Breast epithelium (tissue), 4 donors: ENCODE results near the gene SHISA5. TPM values are rescaled to one million over a fixed set of nuclear protein-coding genes. Genes with fewer than 3 reads are reported as not detected.

Source experiments
- DNase-seq, 2 donors: peaks; one replicate each; pipeline ENCODE4 v3.0.0-alpha.2; 2019; ENCODE audit warnings: low spot score in 2 of 2
- H3K27ac ChIP-seq, 2 donors: fragments of 200-600 bp; sonication (generic) in 1 of 2; one replicate each; pipeline ENCODE4 v1.5.1; 2016 to 2019; ENCODE audit warnings: mild to moderate bottlenecking in 1 of 2
- H3K27me3 ChIP-seq, 2 donors: fragments of 200-600 bp; sonication (generic) in 1 of 2; one replicate each; pipeline versions ENCODE4 v1.5.1 to v1.6.0; 2017 to 2019; ENCODE audit warnings: control low read depth in 1 of 2, mild to moderate bottlenecking in 1 of 2
- H3K36me3 ChIP-seq: fragments of 200-600 bp; one replicate; pipeline ENCODE4 v1.5.1; 2019
- H3K4me1 ChIP-seq, 2 donors: fragments of 200-600 bp; sonication (generic); one replicate each; pipeline ENCODE4 v1.5.1; 2016 to 2019; ENCODE audit warnings: control low read depth in 1 of 2
- H3K4me3 ChIP-seq, 3 donors: fragments of 200-600 bp; sonication (generic); 1 replicate in 2 of 3; 2 replicates in 1 of 3; pipeline ENCODE4 v1.5.1; 2016 to 2019; ENCODE audit warnings: mild to moderate bottlenecking in 3 of 3, moderate library complexity in 2 of 3
- H3K9me3 ChIP-seq, 2 donors: fragments of 200-600 bp; sonication (generic) in 1 of 2; one replicate each; pipeline ENCODE4 v1.5.1; 2016 to 2019; ENCODE audit warnings: control low read depth in 1 of 2
- POLR2A ChIP-seq: fragments of 450-650 bp; IDR thresholded peaks from one replicate; pipeline ENCODE4 v1.6.1; 2016; ENCODE audit warnings: antibody characterized with exemption, mild to moderate bottlenecking, moderate library complexity
- POLR2AphosphoS5 ChIP-seq, 3 donors: sonication (generic); formaldehyde crosslinking; IDR thresholded peaks; one replicate each; pipeline ENCODE4 v1.6.1; 2017; ENCODE audit warnings: antibody characterized with exemption in 3 of 3
- intact Hi-C: fragments of 100-400 bp; cut with DNase I; formaldehyde crosslinking; loops from one replicate; pipeline ENCODE4 v1.15.1; 2023; ENCODE audit warnings: low total_unique reads
- total RNA-seq, 3 donors: library from RNA; depleted of rRNA; stranded (reverse); fragments of >200 nt; gene quantifications; one replicate each; pipeline ENCODE4 v1.1.0, GENCODE V29; 2016
- TF ChIP-seq, protein P1 (sequence below), 3 donors: fragments of 450-650 bp; IDR thresholded peaks; one replicate each; pipeline ENCODE4 v1.5.1; 2016 to 2017; ENCODE audit warnings: antibody characterized with exemption in 3 of 3, mild to moderate bottlenecking in 3 of 3, moderate library complexity in 3 of 3

Gene SHISA5
- total RNA-seq, 3 donors from 2014 or later: 65.6 to 90.1 (median 77.0) TPM

DNA sequence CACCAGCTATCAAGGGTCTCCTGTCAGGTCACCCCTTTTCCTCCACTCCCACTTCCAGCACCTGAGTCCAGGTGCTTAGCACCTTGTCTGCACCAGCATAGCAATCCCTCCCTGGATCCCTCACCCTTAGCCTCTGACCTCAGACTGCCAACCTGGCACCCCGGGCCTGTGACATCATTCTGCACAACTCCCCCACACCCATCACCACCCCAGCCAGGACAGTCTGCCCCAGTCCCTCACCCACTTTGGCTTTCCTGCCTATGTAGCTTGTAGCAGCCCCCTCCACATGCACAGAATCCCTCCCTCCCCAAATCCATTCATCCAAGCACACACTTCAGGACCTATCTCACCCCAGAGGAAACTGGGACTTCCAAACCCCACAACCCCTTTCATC lies 73.3 kb downstream of the SHISA5 start:
- intact Hi-C loops: no loop called here
- H3K4me3 ChIP-seq: peak overlapping the region in 2 of 3 donors; percentile 73 to 95
- H3K27me3 ChIP-seq: no peaks in the 10 kb centered on the region
- no peak for TF ChIP-seq POLR2A
- TF ChIP-seq POLR2AphosphoS5 (IDR thresholded peaks at IDR 0.05): no peak
- TF ChIP-seq, protein P1, sequence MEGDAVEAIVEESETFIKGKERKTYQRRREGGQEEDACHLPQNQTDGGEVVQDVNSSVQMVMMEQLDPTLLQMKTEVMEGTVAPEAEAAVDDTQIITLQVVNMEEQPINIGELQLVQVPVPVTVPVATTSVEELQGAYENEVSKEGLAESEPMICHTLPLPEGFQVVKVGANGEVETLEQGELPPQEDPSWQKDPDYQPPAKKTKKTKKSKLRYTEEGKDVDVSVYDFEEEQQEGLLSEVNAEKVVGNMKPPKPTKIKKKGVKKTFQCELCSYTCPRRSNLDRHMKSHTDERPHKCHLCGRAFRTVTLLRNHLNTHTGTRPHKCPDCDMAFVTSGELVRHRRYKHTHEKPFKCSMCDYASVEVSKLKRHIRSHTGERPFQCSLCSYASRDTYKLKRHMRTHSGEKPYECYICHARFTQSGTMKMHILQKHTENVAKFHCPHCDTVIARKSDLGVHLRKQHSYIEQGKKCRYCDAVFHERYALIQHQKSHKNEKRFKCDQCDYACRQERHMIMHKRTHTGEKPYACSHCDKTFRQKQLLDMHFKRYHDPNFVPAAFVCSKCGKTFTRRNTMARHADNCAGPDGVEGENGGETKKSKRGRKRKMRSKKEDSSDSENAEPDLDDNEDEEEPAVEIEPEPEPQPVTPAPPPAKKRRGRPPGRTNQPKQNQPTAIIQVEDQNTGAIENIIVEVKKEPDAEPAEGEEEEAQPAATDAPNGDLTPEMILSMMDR (IDR thresholded peaks at IDR 0.05): no peak
- peak overlapping the region; percentile 96 for H3K27ac ChIP-seq
- H3K36me3 ChIP-seq: no peaks in the 10 kb centered on the region
- H3K4me1 ChIP-seq: peaks cover 12 to 24% of the 10 kb centered on the region in 2 donors
- DNase-seq: no peak
- H3K9me3 ChIP-seq: no peaks in the 10 kb centered on the region

DNA sequence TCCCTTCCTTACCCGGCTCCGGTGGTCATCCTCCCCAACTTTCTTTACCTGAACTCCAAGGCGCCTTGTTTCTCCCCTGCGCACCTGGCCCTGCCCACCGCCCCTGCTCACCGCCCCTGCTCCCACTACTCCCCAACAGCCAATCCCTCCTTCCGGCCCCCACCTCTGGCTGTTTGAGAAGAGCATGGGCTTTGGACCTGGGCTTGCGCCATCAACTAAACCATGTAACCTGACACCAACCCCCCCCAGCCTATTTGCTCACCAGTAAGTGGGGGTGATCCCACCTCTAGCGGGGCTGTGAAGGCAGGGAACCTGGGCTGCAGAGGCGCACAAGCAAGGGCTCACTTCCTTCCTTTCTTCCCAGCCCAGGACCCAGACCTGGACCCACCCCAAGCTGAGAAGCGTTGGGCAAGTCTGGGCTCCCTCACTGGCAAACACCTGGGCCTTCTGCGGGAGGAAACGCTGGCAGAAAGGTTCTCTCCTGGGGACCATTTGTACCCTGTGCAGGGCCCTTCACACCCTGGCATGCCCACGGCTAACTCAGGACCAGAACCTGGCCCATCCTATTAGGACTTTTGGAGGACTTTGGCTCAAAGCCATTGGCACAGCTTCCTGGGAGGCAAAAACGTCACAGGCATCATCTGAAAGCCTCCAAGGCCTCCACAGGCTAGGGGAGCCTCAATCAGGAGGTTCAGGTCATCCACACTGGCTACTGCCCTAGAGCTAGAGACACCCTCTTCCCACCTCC lies 73.8 kb downstream of the SHISA5 start, which contains the start of gene PLXNB1:
PLXNB1 (minus strand) TSS at position 127 of the 748 bp plus-strand sequence. CDS start 5,475 bp downstream, outside the sequence.
- intact Hi-C loops: no loop called here
- Histone ChIP-seq H3K36me3 (no peaks in the 10 kb centered on the region), H3K4me3 (peak within 1 kb of the TSS; percentile 73 to 95 (median 88)), H3K9me3 (no peaks in the 10 kb centered on the region), H3K4me1 (peaks cover 12 to 29% of the 10 kb centered on the region in 2 donors), H3K27me3 (no peaks in the 10 kb centered on the region), H3K27ac (peak within 1 kb of the TSS; percentile 96)
- peak in 2 of 3 donors; percentile 12 to 41 for TF ChIP-seq POLR2AphosphoS5 (IDR thresholded peaks at IDR 0.05)
- TF ChIP-seq, protein P1 (IDR thresholded peaks at IDR 0.05): no peak
- peak; percentile 54 for TF ChIP-seq POLR2A
- DNase-seq: peak; percentile 76 to 96

DNA sequence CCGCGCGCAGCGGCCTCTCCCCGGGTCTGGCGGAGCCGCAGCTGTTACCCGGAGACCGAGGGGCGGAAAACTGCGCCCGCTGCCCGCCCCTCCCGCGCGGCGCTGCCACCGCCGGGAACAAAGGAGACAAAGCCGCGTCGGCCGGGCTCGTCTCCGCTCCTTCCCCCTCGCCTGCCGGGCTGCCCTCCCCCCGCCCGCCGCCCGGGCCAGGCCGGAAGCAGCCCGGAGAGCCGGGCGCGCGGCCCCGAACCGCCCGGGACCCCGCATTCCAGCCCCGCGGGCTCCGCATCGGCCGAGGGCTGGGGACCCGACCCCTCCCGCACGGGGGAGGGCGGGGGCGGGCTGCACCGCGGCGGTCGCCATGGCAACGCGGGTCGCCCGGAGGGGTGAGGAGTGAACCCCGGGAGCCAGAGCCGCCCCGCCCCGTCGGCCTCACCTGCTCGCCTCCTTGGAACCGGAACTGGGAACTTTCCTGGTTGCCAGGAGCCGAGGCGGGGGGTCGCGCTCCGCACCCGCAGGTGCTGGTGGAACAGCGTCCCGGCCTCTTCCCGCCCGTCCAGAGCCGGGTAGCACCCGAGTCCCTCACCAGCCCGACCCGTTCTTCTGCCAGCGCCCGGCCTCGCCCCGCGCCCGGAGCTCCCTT lies 74.5 kb downstream of the SHISA5 start:
- peak; percentile 63 to 64 for DNase-seq
- Histone ChIP-seq H3K36me3 (no peaks in the 10 kb centered on the region), H3K4me1 (peaks cover 12 to 36% of the 10 kb centered on the region in 2 donors), H3K4me3 (peak overlapping the region; percentile 73 to 95 (median 88)), H3K27ac (peak overlapping the region; percentile 96), H3K9me3 (no peaks in the 10 kb centered on the region), H3K27me3 (no peaks in the 10 kb centered on the region)
- intact Hi-C loops: no loop called here
- TF ChIP-seq, protein P1 (IDR thresholded peaks at IDR 0.05): no peak
- TF ChIP-seq POLR2AphosphoS5 (IDR thresholded peaks at IDR 0.05): no peak
- no peak for TF ChIP-seq POLR2A

DNA sequence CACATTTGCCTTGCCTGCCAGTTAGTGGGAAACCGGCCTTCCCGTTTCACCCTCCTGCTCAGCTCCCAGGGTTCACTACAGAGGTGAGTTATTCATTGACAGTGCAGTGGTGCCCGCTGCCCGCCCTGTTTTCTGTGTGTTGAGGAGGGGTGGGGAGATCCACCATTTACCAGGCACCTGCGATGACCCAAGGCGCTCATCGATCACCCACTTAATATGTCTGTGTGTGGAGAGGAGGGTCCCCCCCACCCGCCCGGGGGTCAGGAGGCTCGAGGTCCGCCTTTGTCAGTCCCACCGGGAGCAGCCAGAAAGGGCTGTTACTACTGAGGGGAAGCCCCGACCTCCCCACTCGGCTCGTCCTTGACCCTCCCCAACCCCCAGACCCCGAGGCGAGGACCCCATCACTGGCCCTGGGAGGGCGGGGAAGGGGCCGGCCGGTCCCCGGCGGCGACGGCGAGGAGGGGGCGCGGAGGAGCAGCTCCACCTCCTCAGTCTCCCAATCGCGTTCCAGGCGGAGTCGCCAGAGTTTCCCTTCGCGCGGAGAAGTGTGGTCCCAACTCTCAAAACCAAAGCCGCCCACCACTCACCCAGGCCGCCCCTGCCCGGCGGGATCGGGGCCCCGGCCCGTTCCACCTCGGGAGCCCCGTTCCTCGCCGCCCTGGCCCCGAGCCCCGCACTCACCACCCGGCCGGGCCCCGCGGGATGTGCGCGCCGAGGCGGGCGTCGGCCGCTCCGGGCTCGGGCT lies 75.2 kb downstream of the SHISA5 start:
- H3K27me3 ChIP-seq: no peaks in the 10 kb centered on the region
- no peaks in the 10 kb centered on the region for H3K9me3 ChIP-seq
- peak overlapping the region; percentile 96 for H3K27ac ChIP-seq
- H3K4me3 ChIP-seq: peak overlapping the region; percentile 73 to 95 (median 88)
- peaks cover 12 to 42% of the 10 kb centered on the region in 2 donors for H3K4me1 ChIP-seq
- TF ChIP-seq, protein P1 (IDR thresholded peaks at IDR 0.05): no peak
- TF ChIP-seq POLR2AphosphoS5 (IDR thresholded peaks at IDR 0.05) (no peak), POLR2A (no peak)
- no peak for DNase-seq
- H3K36me3 ChIP-seq: no peaks in the 10 kb centered on the region
- intact Hi-C loops: no loop called here
